Skeletal muscle tissue (tissue), 4 donors: ENCODE data around the gene RIGI. TPM values are rescaled to one million over a fixed set of nuclear protein-coding genes. Genes with fewer than 3 reads are reported as not detected.
"Not testable (repeated sequence)": the region's sequence is repeated elsewhere in the genome, so short reads cannot be mapped to it uniquely, and the experiment has no call there.

Source experiments
- H3K27ac ChIP-seq: one replicate; pipeline ENCODE4 v1.7.0; 2013; ENCODE audit warnings: mild to moderate bottlenecking, low read depth, low read length, inconsistent platforms
- H3K27me3 ChIP-seq, 3 donors: one replicate each; pipeline ENCODE4 v1.7.0; 2013; ENCODE audit warnings: low read length in 3 of 3; ENCODE audit not compliant: control insufficient read depth in 3 of 3, insufficient read depth in 3 of 3
- H3K36me3 ChIP-seq, 3 donors: one replicate each; pipeline ENCODE4 v1.7.0; 2013; ENCODE audit warnings: low read length in 3 of 3; ENCODE audit not compliant: control insufficient read depth in 3 of 3, insufficient read depth in 3 of 3
- H3K4me1 ChIP-seq, 3 donors: one replicate each; pipeline ENCODE4 v1.7.0; 2013; ENCODE audit warnings: low read length in 3 of 3, mild to moderate bottlenecking in 3 of 3; ENCODE audit not compliant: control insufficient read depth in 3 of 3, insufficient read depth in 3 of 3
- H3K4me3 ChIP-seq, 3 donors: one replicate each; pipeline ENCODE4 v1.7.0; 2013; ENCODE audit warnings: low read length in 3 of 3
- H3K9ac ChIP-seq, 3 donors: one replicate each; pipeline ENCODE4 v1.7.0; 2013; ENCODE audit warnings: low read length in 3 of 3, mild to moderate bottlenecking in 3 of 3, moderate library complexity in 2 of 3, low read depth in 1 of 3
- H3K9me3 ChIP-seq, 3 donors: one replicate each; pipeline ENCODE4 v1.7.0; 2013; ENCODE audit warnings: low read length in 3 of 3; ENCODE audit not compliant: control insufficient read depth in 3 of 3
- total RNA-seq: library from RNA; depleted of rRNA; stranded (reverse); fragments of >200 nt; gene quantifications from one replicate; pipeline ENCODE4 v1.2.3, GENCODE V29; 2014
- donor health status: Osteomylitis.

The RIGI gene
- total RNA-seq, 1 donor from 2014 or later = 9.4 TPM

GRCh38 chr9:32533816-32534215, 7.8 kb upstream of the RIGI start:
- Histone ChIP-seq H3K27me3 (no peaks in the 10 kb centered on the region), H3K36me3 (no peaks in the 10 kb centered on the region), H3K9me3 (no peaks in the 10 kb centered on the region)

GRCh38 chr9:32533336-32533735, 7.3 kb upstream of the RIGI start:
- Histone ChIP-seq H3K36me3 (no peaks in the 10 kb centered on the region), H3K9ac (no peak overlapping the region), H3K4me3 (no peak overlapping the region), H3K27me3 (no peaks in the 10 kb centered on the region), H3K27ac (no peak overlapping the region), H3K9me3 (no peaks in the 10 kb centered on the region), H3K4me1 (no peaks in the 10 kb centered on the region)

More at GRCh38 chr9:32533816-32534215, 7.8 kb upstream of the RIGI start:
- H3K4me1 ChIP-seq = no peaks in the 10 kb centered on the region
- H3K4me3 ChIP-seq = no peak overlapping the region
- H3K9ac ChIP-seq = no peak overlapping the region
- H3K27ac ChIP-seq = no peak overlapping the region

- H3K4me3 ChIP-seq = peak overlapping the region; percentile 91 to 98 (median 95)
- H3K27ac ChIP-seq = peak overlapping the region; percentile 77
- no peaks in the 10 kb centered on the region for H3K9me3 ChIP-seq
- no peaks in the 10 kb centered on the region for H3K36me3 ChIP-seq
- peaks cover 19 to 28% (median 28%) of the 10 kb centered on the region in 3 donors for H3K4me1 ChIP-seq
- H3K9ac ChIP-seq = peak overlapping the region; percentile 80 to 92 (median 84)
- H3K27me3 ChIP-seq = no peaks in the 10 kb centered on the region
Measured at GRCh38 chr9:32526707-32527048, 682 bp upstream of the RIGI start.

- H3K27ac ChIP-seq = peak overlapping the region; percentile 77
- H3K4me1 ChIP-seq = peaks cover 19 to 28% (median 28%) of the 10 kb centered on the region in 3 donors
- no peaks in the 10 kb centered on the region for H3K9me3 ChIP-seq
- no peaks in the 10 kb centered on the region for H3K36me3 ChIP-seq
- H3K4me3 ChIP-seq = peak overlapping the region; percentile 91 to 98 (median 95)
- no peaks in the 10 kb centered on the region for H3K27me3 ChIP-seq
- peak overlapping the region; percentile 80 to 92 (median 84) for H3K9ac ChIP-seq
Measured at GRCh38 chr9:32525709-32526030, 326 bp downstream of the RIGI start.

- peak overlapping the region; percentile 80 to 92 (median 84) for H3K9ac ChIP-seq
- peaks cover 19 to 28% (median 28%) of the 10 kb centered on the region in 3 donors for H3K4me1 ChIP-seq
- H3K27me3 ChIP-seq = no peaks in the 10 kb centered on the region
- peak overlapping the region; percentile 91 to 98 (median 95) for H3K4me3 ChIP-seq
- H3K27ac ChIP-seq = peak overlapping the region; percentile 77
- no peaks in the 10 kb centered on the region for H3K9me3 ChIP-seq
- H3K36me3 ChIP-seq = no peaks in the 10 kb centered on the region
Measured at GRCh38 chr9:32524892-32525708, 896 bp downstream of the RIGI start.

GRCh38 chr9:32524558-32524891, 1.5 kb downstream of the RIGI start:
- H3K36me3 ChIP-seq, H3K27ac ChIP-seq: not testable (repeated sequence)
- peak overlapping the region; percentile 91 to 98 (median 95) for H3K4me3 ChIP-seq

GRCh38 chr9:32523910-32524309, 2.1 kb downstream of the RIGI start:
- H3K4me3 ChIP-seq = no peak overlapping the region

More at GRCh38 chr9:32524558-32524891, 1.5 kb downstream of the RIGI start:
- Histone ChIP-seq H3K9ac (peak overlapping the region in 1 of 3 donors; percentile 84), H3K4me1 (peaks cover 19 to 28% (median 28%) of the 10 kb centered on the region in 3 donors)
- H3K9me3 ChIP-seq, H3K27me3 ChIP-seq: not testable (repeated sequence)

GRCh38 chr9:32518276-32518675, 7.7 kb downstream of the RIGI start:
- Histone ChIP-seq H3K27ac (no peak overlapping the region), H3K9ac (no peak overlapping the region), H3K4me3 (no peak overlapping the region), H3K9me3 (no peaks in the 10 kb centered on the region), H3K36me3 (no peaks in the 10 kb centered on the region), H3K4me1 (peaks cover 0 to 4% (median 3%) of the 10 kb centered on the region in 3 donors), H3K27me3 (no peaks in the 10 kb centered on the region)

More at GRCh38 chr9:32523910-32524309, 2.1 kb downstream of the RIGI start:
- Histone ChIP-seq H3K27ac (no peak overlapping the region), H3K9me3 (no peaks in the 10 kb centered on the region), H3K27me3 (no peaks in the 10 kb centered on the region), H3K36me3 (no peaks in the 10 kb centered on the region), H3K9ac (no peak overlapping the region), H3K4me1 (peaks cover 19 to 28% (median 28%) of the 10 kb centered on the region in 3 donors)

- Histone ChIP-seq H3K36me3 (no peaks in the 10 kb centered on the region), H3K4me3 (no peak overlapping the region), H3K27me3 (no peaks in the 10 kb centered on the region), H3K9ac (no peak overlapping the region), H3K27ac (no peak overlapping the region), H3K4me1 (no peaks in the 10 kb centered on the region), H3K9me3 (no peaks in the 10 kb centered on the region)
Measured at GRCh38 chr9:32516241-32516640, 9.8 kb downstream of the RIGI start.

- H3K4me3 ChIP-seq = no peak overlapping the region
- H3K27me3 ChIP-seq = no peaks in the 10 kb centered on the region
- H3K27ac ChIP-seq = no peak overlapping the region
- no peaks in the 10 kb centered on the region for H3K9me3 ChIP-seq
- no peaks in the 10 kb centered on the region for H3K4me1 ChIP-seq
- peaks cover 0 to 1% (median 0%) of the 10 kb centered on the region in 3 donors for H3K36me3 ChIP-seq
- no peak overlapping the region for H3K9ac ChIP-seq
Measured at GRCh38 chr9:32508728-32509127, 17.3 kb downstream of the RIGI start.
